Right ventricle myocardium inferior (tissue), 1 donor: ENCODE results near the gene CSRNP2. TPM values are rescaled to one million over a fixed set of nuclear protein-coding genes. Genes with fewer than 3 reads are reported as not detected.

Source experiments
- ATAC-seq: fragments of 200-7000 bp; cut with Tn5 transposase; one replicate; pipeline ENCODE4 v1.9.1; 2020; ENCODE audit warnings: mild to moderate bottlenecking, moderate library complexity
- DNase-seq: peaks from one replicate; pipeline ENCODE4 v3.0.0; 2021; ENCODE audit errors: missing footprints
- intact Hi-C: fragments of 100-400 bp; cut with DNase I; formaldehyde crosslinking; loops from one replicate; pipeline ENCODE4 v1.11.0; 2022
- long read RNA-seq: library from polyadenylated mRNA; unstranded; transcript quantifications from one replicate; pipeline ENCODE4 v2.0.0, GENCODE V29; 2021
- total RNA-seq: library from RNA; stranded (reverse); fragmentation: NEBNext Ultra II Directional; extraction: Animal tissue kit (Norgen Biotek cat#: 25700); gene quantifications from one replicate; pipeline ENCODE4 v1.2.1, GENCODE V29; 2021
- donor health status: DM: no; HTN: yes; CAD: no; lungs with severe emphysema.

The CSRNP2 gene, protein sequence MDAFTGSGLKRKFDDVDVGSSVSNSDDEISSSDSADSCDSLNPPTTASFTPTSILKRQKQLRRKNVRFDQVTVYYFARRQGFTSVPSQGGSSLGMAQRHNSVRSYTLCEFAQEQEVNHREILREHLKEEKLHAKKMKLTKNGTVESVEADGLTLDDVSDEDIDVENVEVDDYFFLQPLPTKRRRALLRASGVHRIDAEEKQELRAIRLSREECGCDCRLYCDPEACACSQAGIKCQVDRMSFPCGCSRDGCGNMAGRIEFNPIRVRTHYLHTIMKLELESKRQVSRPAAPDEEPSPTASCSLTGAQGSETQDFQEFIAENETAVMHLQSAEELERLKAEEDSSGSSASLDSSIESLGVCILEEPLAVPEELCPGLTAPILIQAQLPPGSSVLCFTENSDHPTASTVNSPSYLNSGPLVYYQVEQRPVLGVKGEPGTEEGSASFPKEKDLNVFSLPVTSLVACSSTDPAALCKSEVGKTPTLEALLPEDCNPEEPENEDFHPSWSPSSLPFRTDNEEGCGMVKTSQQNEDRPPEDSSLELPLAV
- 25.7 TPM for total RNA-seq
- long read RNA-seq, partial matches to known transcripts = 0 of 4 reads
- long read RNA-seq, other reads (novel, unspliced or antisense) = 4 of 4 reads

DNA sequence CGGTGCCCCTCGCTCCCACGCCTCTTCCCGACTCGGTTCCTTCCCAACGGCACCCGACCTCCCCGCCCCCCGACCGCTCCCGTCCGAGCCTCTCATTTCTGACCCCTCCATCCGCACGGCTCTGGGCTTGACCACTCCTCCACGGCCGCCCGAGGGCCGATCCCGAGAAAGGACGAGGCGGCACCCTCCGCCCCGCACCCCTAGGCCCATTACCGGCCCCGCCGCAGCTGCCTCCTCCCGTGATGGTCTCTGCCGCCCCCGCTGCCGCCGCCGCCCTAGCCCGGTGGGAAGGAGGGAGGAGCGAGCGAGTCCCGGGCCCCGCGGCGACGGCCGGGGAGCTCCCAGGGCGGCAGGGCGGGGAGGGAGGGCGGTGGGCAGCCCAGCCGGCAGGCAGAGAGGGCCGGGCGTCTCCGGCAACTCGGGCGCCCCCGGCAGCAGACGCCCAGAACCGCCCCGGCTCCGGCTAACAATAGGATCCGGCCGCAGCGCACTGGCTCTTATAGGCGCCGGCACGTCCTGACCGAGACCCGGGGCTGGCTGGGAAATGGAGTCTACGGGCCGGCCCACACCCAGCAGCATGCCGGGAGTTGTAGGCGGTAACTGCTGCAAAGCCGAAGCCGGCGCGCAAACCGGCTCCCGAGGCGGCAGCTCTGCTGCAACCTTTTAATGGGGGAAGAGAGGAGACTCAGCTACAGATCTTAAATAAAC is at the start of gene CSRNP2:
Gene CSRNP2 (minus strand): TSS at position 471 of the 708 bp plus-strand sequence. CDS start 7,035 bp downstream, outside the sequence.
- ATAC-seq (peak; percentile 100), DNase-seq (peak; percentile 99)
- intact Hi-C loops = loop anchor here (2.0 kb wide), 3 partner anchors 34 to 156 kb away; partner anchors contain the start of genes DAZAP2, LETMD1 and TFCP2

DNA sequence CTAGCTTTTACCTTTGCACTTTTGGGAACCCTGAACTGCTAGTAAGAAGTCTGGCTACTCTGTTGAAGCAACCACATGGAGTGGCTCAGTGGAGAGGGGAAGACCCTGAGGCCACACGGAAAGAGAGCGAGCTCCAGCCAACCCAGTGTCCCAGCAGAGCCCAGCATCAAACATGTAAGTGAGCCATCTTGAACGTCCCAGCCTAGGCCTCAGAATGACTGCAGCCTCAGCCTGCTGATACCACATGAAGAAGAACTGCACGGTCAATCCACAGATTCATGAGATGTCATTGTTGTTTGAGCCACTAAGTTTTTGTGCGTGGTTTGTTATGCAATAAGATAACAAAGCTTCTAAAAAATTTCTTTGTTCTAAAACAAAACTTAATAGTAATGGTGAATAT is 49.3 kb upstream of the CSRNP2 start:
- ATAC-seq = no peak
- DNase-seq = no peak
- intact Hi-C loops = no loop called here

DNA sequence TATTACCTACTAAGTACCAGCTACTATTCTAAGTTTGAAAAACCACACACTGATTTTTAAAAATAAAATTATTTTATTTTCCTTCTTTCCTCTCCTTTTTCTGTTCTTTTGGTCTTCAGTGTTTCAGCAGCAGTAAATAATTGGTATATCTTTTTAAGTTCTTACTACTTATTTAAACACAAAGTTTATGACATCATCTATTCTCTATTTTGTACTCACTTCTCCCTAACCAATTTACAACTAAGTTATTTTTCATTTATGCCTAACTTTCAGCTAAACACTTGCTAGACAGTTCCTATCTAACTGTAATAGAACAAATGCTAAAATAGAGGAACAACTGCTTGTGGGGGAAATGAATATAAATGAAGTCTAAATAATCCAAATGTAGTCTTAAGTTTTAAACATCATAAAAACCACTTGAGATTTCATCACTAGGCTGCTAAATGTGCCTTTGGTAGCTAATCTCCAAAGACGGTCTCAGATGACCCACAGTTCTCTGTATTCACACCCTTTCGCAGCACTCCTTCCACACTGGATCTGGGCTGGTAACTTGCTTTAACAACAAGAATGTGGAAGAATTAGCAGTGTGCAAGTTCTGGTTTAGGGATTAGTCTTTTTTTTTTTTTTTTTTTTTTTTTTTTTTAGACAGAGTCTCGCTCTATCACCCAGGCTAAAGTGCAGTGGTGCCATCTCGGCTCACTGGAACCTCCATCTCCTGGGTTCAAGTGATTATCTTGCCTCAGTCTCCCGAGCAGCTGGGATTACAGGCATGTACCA is 48.5 kb upstream of the CSRNP2 start:
- ATAC-seq (no peak), DNase-seq (no peak)
- intact Hi-C loops = no loop called here

DNA sequence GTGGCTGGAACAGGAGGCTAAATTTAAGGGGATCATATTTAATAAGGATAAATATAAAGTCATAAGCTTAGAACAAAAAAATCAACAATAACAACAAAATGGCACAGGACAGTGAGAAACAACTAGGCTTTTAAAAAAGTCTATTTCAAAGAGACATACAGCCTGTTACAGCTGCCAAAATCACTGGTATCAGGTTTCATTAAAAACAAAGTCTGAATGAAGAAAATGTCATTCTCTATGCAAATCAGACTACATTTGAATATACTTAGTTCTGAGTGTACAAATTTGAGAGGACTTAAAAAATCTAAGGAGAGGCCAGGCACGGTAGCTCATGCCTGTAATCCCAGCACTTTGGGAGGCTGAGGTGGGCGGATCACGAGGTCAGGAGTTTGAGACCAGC is 45.5 kb upstream of the CSRNP2 start:
- ATAC-seq = no peak
- intact Hi-C loops = no loop called here
- no peak for DNase-seq

DNA sequence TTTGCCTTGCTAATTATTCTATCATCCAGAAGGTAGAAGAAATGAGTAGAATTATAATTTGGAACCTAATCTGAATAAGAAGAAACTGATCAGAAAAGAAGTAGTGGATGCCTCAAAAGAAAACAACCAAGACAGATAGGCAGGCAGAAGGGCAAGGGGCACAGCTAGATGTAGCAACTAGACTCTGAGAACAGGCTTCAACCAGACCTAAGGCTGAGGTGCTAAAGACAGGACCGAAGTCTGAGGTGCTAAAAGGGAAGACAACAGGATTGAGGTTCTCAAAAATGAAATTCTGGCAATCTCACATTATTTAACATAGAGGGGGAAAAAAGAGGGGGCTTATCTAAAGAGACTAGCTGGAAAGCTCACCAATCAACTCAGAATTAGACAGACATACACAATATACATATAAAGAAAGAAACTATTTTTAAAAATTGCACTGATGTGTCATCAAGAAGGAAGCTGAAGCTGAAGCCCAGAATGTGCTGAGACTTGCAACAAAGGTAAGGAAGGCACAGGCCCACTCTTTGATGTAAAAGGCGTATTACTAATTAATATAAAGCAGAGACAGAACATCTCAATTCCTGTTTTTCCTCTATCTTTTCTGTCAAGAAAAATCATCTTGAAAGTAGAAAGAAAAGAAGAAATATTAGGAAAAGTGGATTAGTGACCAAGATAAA is 43.8 kb upstream of the CSRNP2 start:
- DNase-seq (no peak), ATAC-seq (no peak)
- intact Hi-C loops = no loop called here

DNA sequence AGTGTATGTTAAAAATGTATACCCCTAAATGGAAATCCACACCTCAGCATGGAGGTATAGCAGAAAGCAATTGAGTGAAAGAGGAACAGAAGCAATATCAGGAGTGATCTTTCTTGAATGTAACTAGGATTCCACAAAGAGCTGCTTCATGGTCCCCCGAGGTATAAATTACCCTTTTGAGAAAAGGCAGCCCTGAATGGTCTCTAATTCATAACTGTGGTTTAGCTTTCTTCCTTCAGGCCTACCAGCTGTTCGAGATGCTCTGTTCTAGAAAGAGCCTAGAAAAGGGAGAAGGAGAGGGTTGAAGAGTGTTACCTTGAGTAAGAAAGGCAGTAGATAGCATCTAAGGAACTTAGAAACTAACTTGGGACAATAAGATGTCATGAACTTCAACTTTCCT is 42.9 kb upstream of the CSRNP2 start:
- intact Hi-C loops = no loop called here
- no peak for ATAC-seq

DNA sequence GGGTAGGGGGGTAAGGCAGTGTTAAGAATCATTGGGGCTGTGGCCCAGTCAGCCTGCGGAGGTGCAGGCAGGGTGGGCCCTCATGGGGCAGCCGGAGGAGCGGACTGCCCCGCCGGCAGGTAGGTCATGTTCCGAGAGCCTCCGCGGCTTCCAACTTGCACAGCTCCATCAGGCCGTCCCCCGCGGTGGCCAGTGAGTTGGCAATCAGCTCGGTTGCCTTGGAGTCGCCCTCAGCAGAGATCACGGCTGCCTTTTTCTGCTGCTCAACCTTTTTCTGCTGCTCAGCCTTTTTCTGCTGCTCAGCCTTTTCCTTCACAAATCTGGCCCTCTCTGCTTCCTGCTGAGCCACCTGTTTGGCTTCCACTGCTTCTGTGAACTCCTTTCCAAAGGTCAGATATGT is 41.1 kb upstream of the CSRNP2 start:
- DNase-seq (no peak), ATAC-seq (no peak)
- intact Hi-C loops = no loop called here

More for the DNA sequence above, 42.9 kb upstream of the CSRNP2 start:
- DNase-seq = no peak

DNA sequence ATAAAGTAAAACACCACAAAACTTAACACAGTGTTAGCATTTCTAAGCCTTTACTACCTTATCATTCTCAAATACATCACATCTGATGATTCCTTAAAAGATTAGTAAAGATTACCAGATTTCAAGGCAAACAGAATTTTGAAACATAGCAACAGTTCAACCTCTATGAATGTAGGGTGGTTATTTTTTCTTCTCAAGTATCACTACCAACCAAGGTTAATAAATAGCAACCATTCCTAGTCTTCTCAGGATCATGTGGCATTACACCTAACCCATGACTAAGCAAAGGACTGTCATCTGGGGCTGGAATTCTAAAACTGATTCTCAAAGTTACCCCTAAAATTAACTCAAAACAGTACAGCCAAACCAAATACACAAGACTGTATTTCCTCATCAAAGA is 39.4 kb upstream of the CSRNP2 start:
- DNase-seq (no peak), ATAC-seq (no peak)
- intact Hi-C loops = no loop called here

DNA sequence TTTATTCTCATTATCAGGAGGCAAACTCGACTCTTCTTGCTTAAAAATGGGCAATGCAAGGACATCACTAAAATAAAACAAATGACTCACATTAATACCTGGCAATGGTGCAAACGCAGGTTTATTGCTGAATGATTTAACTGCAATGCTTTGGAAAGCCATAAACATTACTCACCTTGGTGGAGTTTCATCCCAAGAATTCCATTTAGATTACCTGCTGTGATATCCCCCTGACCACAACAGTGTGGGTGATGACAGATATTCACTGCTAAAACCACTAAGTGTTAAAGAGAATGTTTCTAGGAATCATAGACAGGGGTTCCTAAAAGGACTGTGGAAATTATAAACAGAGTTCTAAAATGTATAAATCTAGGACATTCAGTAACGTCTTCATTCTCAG is 35.3 kb upstream of the CSRNP2 start:
- DNase-seq (no peak), ATAC-seq (no peak)
- intact Hi-C loops = no loop called here

DNA sequence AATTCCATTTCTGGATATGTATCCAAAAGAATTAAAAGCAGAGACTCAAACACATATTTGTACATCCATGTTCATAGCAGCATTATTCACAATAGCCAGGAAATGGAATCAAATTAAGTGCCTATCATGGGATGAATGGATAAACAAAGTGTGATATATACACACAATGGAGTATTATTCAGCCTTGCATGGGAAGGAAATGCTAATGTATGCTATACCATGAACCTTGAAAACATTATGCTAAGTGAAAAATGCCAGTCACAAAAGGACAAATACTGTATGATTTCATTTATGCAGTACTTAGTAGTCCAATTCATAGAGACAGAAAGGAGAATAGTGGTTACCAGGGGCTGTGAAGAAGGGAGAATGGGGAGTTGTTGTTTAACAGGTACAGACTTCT is 32.1 kb upstream of the CSRNP2 start:
- DNase-seq = no peak
- no peak for ATAC-seq
- intact Hi-C loops = no loop called here

DNA sequence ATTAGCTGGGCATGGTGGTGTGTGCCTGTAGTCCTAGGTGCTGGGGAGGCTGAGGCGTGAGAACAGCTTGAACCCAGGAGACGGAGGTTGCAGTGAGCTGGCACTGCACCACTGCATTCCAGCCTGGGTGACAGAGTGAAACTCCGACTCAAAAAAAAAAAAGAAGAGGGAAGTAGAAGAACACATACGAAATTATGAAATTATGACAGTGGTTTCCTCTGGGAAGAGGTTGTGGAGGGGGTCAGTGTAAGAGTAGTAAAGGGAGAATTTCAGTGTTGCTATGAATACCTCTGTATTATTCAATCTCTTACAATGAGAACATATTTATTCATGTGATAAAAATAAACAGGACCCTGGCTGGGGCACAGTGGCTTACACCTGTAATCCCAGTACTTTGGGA is 24.7 kb upstream of the CSRNP2 start:
- DNase-seq (no peak), ATAC-seq (no peak)
- intact Hi-C loops = no loop called here

DNA sequence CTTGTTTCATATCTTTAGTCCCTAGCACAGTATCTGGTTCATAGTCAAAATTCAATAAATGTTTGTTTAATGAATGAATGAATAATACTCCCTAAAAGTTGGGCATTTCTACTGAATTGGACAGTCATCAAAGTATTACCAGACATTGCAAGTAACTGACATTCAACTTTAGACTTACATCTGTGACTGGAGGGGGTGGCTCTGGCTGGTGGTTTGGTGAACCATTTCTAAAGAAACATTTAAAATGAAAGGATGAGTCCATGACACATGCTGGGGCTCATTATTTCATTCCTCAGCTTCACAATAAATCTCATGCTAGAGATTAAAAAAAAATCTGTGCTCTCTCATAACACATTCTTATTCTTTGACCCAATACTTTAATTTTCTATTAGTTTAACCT is 20.6 kb upstream of the CSRNP2 start:
- no peak for ATAC-seq
- DNase-seq = no peak
- intact Hi-C loops = no loop called here

DNA sequence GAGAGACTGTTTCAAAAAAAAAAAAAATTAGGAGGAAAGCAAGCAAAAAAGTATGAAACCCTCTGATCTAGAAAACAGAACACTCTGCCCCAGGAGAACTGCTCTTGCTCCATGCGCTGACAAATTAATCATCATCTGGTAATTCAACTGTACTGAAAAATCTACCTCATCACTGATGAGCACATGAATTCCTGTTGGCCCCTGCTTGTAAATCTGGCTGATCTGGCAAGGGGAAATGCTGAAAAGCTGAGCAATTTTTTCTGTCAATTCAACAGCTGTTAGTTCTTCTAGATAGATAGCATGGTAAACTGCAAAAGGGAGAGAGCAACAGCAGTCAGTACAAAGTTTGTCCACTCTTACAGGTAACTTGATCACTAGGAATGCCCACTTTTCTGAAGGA is 15.2 kb upstream of the CSRNP2 start:
- intact Hi-C loops = no loop called here
- ATAC-seq = no peak
- DNase-seq = no peak

DNA sequence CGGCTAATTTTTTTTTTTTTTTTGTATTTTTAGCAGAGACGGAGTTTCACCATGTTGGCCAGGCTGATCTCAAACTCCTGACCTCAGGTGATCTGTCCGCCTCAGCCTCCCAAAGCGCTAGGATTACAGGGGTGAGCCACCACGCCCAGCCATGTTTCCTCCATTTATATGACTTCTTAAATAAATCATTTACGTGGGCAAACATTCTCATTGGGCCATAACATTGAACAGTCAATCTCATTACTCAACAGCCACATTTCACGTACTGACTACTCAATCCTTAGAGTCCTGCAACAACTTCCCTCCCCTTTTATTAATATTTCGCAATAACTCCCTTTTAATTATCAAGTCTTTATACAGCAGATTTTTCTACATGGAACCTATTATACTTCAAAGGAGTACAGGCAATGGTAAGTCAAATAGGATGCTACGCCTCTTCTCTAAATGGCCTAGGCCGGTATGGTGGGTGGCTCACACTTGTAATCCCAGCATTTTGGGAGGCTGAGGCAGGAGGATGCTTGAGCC is 7.4 kb upstream of the CSRNP2 start:
- intact Hi-C loops = no loop called here
- ATAC-seq = no peak

DNA sequence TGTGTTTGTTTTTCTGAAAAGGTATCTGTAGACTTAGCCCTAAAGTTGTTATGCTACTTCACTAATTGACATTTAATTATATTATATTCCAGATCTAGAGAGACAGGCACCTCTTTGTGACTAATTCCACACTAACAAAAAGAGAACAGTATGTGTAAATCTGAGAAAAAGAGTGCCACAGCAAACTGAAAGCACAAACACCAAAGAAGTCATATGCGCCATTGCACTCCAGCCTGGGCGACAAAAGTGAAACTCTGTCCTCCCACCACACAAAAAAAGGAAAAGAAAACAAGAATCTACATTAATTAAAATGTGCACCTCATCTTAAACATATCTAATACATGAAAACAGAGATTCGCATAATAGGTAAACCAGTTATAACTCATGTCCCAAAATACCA is 4.4 kb upstream of the CSRNP2 start:
- DNase-seq = no peak
- intact Hi-C loops = no loop called here
- ATAC-seq = no peak

More for the DNA sequence above, 7.4 kb upstream of the CSRNP2 start:
- DNase-seq = no peak

DNA sequence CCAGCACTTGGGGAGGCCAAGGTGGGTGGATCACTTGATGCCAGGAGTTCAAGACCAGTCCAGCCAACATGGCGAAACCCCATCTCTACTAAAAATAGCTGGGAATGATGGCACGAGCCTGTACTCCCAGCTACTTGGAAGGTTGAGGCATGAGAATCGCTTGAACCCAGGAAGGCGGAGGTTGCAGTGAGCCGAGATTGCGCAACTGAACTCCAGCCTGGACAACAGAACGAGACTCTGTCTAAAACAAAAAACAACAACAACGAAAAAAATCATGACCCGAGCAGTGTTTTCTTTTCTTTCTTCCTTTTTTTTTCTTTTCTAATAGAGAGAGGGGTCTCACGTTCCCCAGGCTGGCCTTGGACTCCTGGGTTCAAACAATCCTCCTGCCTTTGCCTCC is 3.5 kb upstream of the CSRNP2 start:
- ATAC-seq (no peak), DNase-seq (no peak)
- intact Hi-C loops = no loop called here

DNA sequence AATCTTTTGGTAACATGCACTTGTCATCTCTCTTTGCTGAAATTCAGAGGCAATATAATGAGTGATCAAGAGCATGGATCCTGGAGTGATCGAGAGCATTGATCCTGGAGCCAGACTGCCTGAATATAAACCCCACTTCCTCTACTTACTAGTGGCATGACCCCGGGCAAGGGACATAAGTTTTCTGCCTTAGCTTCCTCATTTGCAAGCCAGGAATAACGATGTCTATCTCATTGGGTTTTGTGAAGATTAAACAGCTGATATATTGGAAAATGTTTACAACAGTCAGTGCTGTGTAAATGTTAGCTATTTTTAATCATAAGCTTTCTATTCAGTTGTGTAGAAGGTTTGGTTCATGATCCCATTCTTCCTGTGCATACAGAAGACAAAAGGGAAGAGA is 2.4 kb upstream of the CSRNP2 start:
- intact Hi-C loops = no loop called here
- no peak for DNase-seq
- no peak for ATAC-seq

DNA sequence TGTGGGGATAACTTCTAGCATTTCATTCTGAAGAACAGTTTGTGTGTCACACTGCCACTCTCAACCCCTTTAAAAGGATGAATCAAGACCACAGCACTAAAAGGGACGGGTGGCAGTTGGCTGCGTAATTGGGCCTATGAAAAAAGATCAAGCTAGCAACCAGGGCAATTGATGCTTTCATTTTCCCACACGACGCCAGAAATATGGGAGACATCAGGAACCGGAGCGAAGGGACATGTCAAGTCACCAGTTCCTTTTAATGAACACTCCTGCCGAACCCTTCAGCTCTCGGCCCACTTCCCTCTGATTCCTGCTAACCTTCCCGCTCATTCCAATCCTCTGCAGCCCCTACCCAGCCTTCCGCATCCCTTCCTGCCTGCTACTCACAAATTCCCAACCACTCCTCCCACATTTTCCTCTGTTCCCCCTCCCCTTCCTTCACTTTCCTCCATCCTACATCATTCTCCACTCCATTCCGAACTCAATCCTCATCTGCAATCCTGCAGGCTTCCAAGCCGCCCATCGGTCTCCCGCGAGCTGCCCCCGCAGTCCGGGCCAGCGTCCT is 753 bp downstream of the CSRNP2 start:
- ATAC-seq (no peak), DNase-seq (no peak)
- intact Hi-C loops = loop anchor here (2.0 kb wide), 3 partner anchors 34 to 156 kb away; partner anchors contain the start of genes DAZAP2, LETMD1 and TFCP2
